Calu3 (cell line): ENCODE data around the gene NCOA7. TPM values are rescaled to one million over a fixed set of nuclear protein-coding genes. Genes with fewer than 3 reads are reported as not detected.

Experiments used
- BruUV-seq: library from RNA; stranded (reverse); fragments of 400-500 nt; replicated peaks from 2 replicates; lab custom pipeline; 2021; lab: Mats Ljungman, UMichigan
- CTCF ChIA-PET: fragments of 300-600 bp; sonication (Branson Sonifier 250); formaldehyde crosslinking; loops from one replicate; lab custom pipeline; 2022; ENCODE audit warnings: antibody characterized with exemption; lab: Charles Lee
- DNase-seq: peaks from one replicate; pipeline ENCODE4 v3.0.0; 2022
- H3K27ac Mint-ChIP-seq: one replicate; pipeline ENCODE4 v1.8.0; 2022; ENCODE audit warnings: mixed read lengths; ENCODE audit not compliant: unreplicated experiment
- H3K27me3 Mint-ChIP-seq: one replicate; pipeline ENCODE4 v1.8.0; 2022; ENCODE audit warnings: mixed read lengths; ENCODE audit not compliant: unreplicated experiment
- H3K36me3 Mint-ChIP-seq: one replicate; pipeline ENCODE4 v1.8.0; 2022; ENCODE audit warnings: mild to moderate bottlenecking, moderate library complexity, mixed read lengths; ENCODE audit not compliant: insufficient read depth, unreplicated experiment
- H3K4me1 Mint-ChIP-seq: one replicate; pipeline ENCODE4 v1.8.0; 2022; ENCODE audit warnings: mild to moderate bottlenecking, low read depth, mixed read lengths; ENCODE audit not compliant: unreplicated experiment
- H3K4me3 Mint-ChIP-seq: one replicate; pipeline ENCODE4 v1.8.0; 2022; ENCODE audit warnings: mild to moderate bottlenecking, low read depth, moderate library complexity, mixed read lengths; ENCODE audit not compliant: unreplicated experiment
- H3K9me3 Mint-ChIP-seq: one replicate; pipeline ENCODE4 v1.8.0; 2022; ENCODE audit warnings: low read depth, mixed read lengths; ENCODE audit not compliant: unreplicated experiment
- CTCF ChIP-seq: fragments of 200-600 bp; IDR thresholded peaks from one replicate; pipeline ENCODE4 v1.8.0; 2022; ENCODE audit warnings: antibody characterized with exemption; ENCODE audit not compliant: unreplicated experiment
- intact Hi-C: fragments of 100-400 bp; cut with micrococcal nuclease; formaldehyde crosslinking; loops from one replicate; pipeline ENCODE4 v1.10.0; 2022; ENCODE audit not compliant: unreplicated experiment
- total RNA-seq: library from RNA; stranded (reverse); gene quantifications from 2 replicates; pipeline ENCODE4 v1.2.3, GENCODE V29; 2022

The NCOA7 gene
- total RNA-seq, 1 experiment from 2014 or later = 102 TPM

- Mint-ChIP-seq H3K27me3 (no peaks in the 10 kb centered on the region), H3K4me3 (no peak overlapping the region), H3K36me3 (peaks cover 8% of the 10 kb centered on the region), H3K9me3 (no peaks in the 10 kb centered on the region), H3K4me1 (peaks cover 15% of the 10 kb centered on the region), H3K27ac (no peak overlapping the region)
- BruUV-seq = no TSS peak
- intact Hi-C loops = no loop called here
- DNase-seq = no peak
- TF ChIP-seq CTCF = no peak
- CTCF ChIA-PET = no interaction called here
Measured at GRCh38 chr6:125808591-125808990, 17.8 kb downstream of the NCOA7 start.

- peaks cover 22% of the 10 kb centered on the region for H3K4me1 Mint-ChIP-seq
- no TSS peak for BruUV-seq
- no peak for DNase-seq
- intact Hi-C loops = no loop called here
- no peaks in the 10 kb centered on the region for H3K27me3 Mint-ChIP-seq
- TF ChIP-seq CTCF = no peak
- CTCF ChIA-PET = interaction anchor here (0.6 to 1.0 kb wide), 2 partner anchors 12 to 109 kb away, joined by 4 to 5 read pairs; no protein-coding TSS in a partner anchor
- no peak overlapping the region for H3K27ac Mint-ChIP-seq
- no peak overlapping the region for H3K4me3 Mint-ChIP-seq
- peaks cover 8% of the 10 kb centered on the region for H3K36me3 Mint-ChIP-seq
- H3K9me3 Mint-ChIP-seq = no peaks in the 10 kb centered on the region
Measured at GRCh38 chr6:125809570-125810170, 18.9 kb downstream of the NCOA7 start.

GRCh38 chr6:125810445-125810844 is 19.7 kb downstream of the NCOA7 start:
- intact Hi-C loops = no loop called here
- TF ChIP-seq CTCF = no peak
- Mint-ChIP-seq H3K9me3 (no peaks in the 10 kb centered on the region), H3K4me3 (no peak overlapping the region), H3K36me3 (peaks cover 8% of the 10 kb centered on the region), H3K27me3 (no peaks in the 10 kb centered on the region), H3K4me1 (peaks cover 24% of the 10 kb centered on the region), H3K27ac (no peak overlapping the region)
- DNase-seq = no peak
- BruUV-seq = no TSS peak
- CTCF ChIA-PET = interaction anchor here (0.6 to 1.0 kb wide), 2 partner anchors 13 to 108 kb away, joined by 4 to 5 read pairs; no protein-coding TSS in a partner anchor

GRCh38 chr6:125811259-125811658 is 20.5 kb downstream of the NCOA7 start:
- Mint-ChIP-seq H3K27ac (no peak overlapping the region), H3K4me1 (peaks cover 25% of the 10 kb centered on the region), H3K36me3 (peaks cover 10% of the 10 kb centered on the region), H3K9me3 (no peaks in the 10 kb centered on the region), H3K4me3 (no peak overlapping the region), H3K27me3 (no peaks in the 10 kb centered on the region)
- TF ChIP-seq CTCF = no peak
- CTCF ChIA-PET = no interaction called here
- BruUV-seq = no TSS peak
- no peak for DNase-seq
- intact Hi-C loops = no loop called here
